ENCODE data around the gene TMEM169.
"Not testable (repeated sequence)": the region's sequence is repeated elsewhere in the genome, so short reads cannot be mapped to it uniquely, and the experiment has no call there.

The TMEM169 gene

DNA sequence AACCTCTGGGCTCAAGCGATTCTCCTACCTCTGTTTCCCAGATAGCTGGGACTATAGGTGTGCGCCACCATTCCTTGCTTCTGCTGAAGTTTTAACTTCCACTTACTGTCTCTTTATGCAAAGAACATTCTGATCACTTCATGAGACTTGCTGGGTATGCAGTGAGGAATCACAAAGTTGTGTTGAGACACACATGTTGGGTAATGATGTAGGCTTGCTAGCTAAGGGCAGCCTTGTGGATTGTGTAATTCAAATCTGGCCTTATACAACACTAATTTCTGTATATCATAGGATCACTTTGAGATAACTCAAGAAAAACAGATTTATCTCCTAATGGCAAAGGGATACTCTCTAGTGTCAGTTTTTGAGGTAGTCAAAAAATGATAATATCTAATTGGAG, 51.7 kb downstream of the TMEM169 start:
- no peak overlapping the region for H3K4me3 ChIP-seq (ENCODE audit: low read depth, low read length)
- DNase-seq (ENCODE audit: low read depth) = no peak
- TF ChIP-seq, protein P1, sequence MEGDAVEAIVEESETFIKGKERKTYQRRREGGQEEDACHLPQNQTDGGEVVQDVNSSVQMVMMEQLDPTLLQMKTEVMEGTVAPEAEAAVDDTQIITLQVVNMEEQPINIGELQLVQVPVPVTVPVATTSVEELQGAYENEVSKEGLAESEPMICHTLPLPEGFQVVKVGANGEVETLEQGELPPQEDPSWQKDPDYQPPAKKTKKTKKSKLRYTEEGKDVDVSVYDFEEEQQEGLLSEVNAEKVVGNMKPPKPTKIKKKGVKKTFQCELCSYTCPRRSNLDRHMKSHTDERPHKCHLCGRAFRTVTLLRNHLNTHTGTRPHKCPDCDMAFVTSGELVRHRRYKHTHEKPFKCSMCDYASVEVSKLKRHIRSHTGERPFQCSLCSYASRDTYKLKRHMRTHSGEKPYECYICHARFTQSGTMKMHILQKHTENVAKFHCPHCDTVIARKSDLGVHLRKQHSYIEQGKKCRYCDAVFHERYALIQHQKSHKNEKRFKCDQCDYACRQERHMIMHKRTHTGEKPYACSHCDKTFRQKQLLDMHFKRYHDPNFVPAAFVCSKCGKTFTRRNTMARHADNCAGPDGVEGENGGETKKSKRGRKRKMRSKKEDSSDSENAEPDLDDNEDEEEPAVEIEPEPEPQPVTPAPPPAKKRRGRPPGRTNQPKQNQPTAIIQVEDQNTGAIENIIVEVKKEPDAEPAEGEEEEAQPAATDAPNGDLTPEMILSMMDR (IDR thresholded peaks at IDR 0.05; ENCODE audit: control insufficient read depth, extremely low read depth, insufficient read depth) = no peak

DNA sequence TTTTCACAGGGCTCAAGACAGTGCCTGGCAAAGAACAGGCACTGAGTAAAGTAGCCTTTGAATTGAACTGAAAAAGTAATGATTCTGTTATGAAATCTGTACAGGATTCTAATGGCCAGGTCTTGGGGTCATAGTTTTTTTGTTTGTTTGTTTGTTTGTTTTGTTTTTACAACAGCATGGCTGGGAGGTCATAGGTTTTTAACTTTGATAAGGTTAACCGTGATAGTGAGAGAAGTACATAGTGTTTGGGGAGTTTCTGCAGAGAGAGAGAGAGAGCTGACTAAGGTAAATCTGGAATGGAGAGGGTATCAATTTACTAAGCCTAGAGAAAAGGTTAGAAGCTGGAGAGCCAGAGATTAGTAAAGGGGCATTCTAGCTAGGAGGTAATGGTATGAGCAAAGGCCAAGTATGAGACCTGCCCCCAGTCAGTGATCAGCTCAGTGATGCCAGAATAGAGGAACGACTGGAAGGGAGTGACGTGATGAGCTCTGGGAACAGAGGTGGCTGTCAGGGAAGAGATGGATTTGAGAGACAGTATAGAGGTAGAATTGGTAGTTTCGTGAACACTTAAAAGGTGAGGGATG, 53.3 kb downstream of the TMEM169 start:
- no peak for DNase-seq (ENCODE audit: low read depth)
- H3K4me3 ChIP-seq (ENCODE audit: low read depth, low read length) = no peak overlapping the region
- TF ChIP-seq, protein P1 (IDR thresholded peaks at IDR 0.05; ENCODE audit: control insufficient read depth, extremely low read depth, insufficient read depth) = no peak

- TF ChIP-seq, protein P1 (IDR thresholded peaks at IDR 0.05; ENCODE audit: control insufficient read depth, extremely low read depth, insufficient read depth) = peak; percentile 34
- no peak for DNase-seq (ENCODE audit: low read depth)
Measured at GRCh38 chr2:216139884-216140283, 58.2 kb downstream of the TMEM169 start.

DNA sequence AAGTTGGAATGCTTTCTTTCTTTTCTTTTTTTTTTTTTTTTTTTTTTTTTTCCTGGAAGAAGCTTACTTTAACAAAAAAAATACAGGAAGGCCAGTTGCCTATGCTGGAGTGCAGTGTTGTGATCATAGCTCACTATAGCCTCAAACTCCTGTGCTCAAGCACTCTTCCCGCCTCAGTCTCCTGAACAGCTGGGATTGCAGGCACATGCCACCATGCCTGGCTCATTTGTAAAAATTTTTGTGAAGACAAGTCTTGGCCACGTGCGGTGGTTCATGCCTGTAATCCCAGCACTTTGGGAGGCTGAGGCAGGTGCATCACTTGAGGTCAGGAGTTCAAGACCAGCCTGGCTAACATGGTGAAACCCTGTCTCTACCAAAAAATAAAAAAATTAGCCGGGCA, 59.8 kb downstream of the TMEM169 start:
- H3K4me3 ChIP-seq (ENCODE audit: low read depth, low read length); DNase-seq (ENCODE audit: low read depth): not testable (repeated sequence)

More at GRCh38 chr2:216139884-216140283, 58.2 kb downstream of the TMEM169 start:
- no peak overlapping the region for H3K4me3 ChIP-seq (ENCODE audit: low read depth, low read length)

GRCh38 chr2:216142540-216142939, 60.8 kb downstream of the TMEM169 start:
- H3K4me3 ChIP-seq (ENCODE audit: low read depth, low read length) = no peak overlapping the region
- TF ChIP-seq, protein P1 (IDR thresholded peaks at IDR 0.05; ENCODE audit: control insufficient read depth, extremely low read depth, insufficient read depth) = no peak
- no peak for DNase-seq (ENCODE audit: low read depth)

DNA sequence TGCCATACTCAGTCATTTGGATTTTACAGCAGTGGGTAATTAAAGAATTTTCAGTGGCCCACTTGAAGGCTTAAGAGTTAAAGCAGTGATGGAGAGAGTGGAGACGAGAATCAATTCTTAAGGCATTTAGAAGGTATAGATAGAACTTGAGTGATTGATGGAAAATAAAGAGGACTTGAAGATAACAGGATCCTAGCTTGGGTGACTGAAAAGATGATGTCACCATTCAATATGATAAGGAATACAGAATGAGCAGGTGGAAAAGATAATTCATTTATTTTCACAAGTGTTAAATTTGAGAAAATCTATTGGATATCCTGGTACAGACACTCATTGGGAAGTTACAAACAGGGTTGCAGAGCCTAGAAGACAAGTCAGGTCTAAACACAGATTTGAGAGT, 62.7 kb downstream of the TMEM169 start:
- no peak overlapping the region for H3K4me3 ChIP-seq (ENCODE audit: low read depth, low read length)
- DNase-seq (ENCODE audit: low read depth) = no peak
- TF ChIP-seq, protein P1 (IDR thresholded peaks at IDR 0.05; ENCODE audit: control insufficient read depth, extremely low read depth, insufficient read depth) = no peak

GRCh38 chr2:216144857-216145256, 63.1 kb downstream of the TMEM169 start:
- TF ChIP-seq, protein P1 (IDR thresholded peaks at IDR 0.05; ENCODE audit: control insufficient read depth, extremely low read depth, insufficient read depth) = no peak
- no peak for DNase-seq (ENCODE audit: low read depth)
- H3K4me3 ChIP-seq (ENCODE audit: low read depth, low read length) = no peak overlapping the region
